Peyer's patch (tissue), 4 donors: ENCODE results near the gene PIK3C3. TPM values are rescaled to one million over a fixed set of nuclear protein-coding genes. Genes with fewer than 3 reads are reported as not detected.

Experiments used
- DNase-seq, 3 donors: peaks; one replicate each; pipeline ENCODE4 v3.0.0-alpha.2; 2017 to 2019
- H3K27ac ChIP-seq, 4 donors: fragments of 200-600 bp; sonication (generic); one replicate each; pipeline ENCODE4 v1.5.1; 2016 to 2019
- H3K27me3 ChIP-seq, 2 donors: fragments of 200-600 bp; sonication (generic); one replicate each; pipeline ENCODE4 v1.5.1; 2019
- H3K36me3 ChIP-seq, 3 donors: fragments of 200-600 bp; sonication (generic); one replicate each; pipeline ENCODE4 v1.5.1; 2016 to 2019
- H3K4me1 ChIP-seq, 4 donors: fragments of 200-600 bp; sonication (generic); one replicate each; pipeline ENCODE4 v1.5.1; 2016 to 2019
- H3K4me3 ChIP-seq, 4 donors: fragments of 200-600 bp; sonication (generic); 1 replicate in 3 of 4; 2 replicates in 1 of 4; pipeline ENCODE4 v1.5.1; 2016 to 2019; ENCODE audit warnings: mild to moderate bottlenecking in 1 of 4
- H3K9me3 ChIP-seq, 4 donors: fragments of 200-600 bp; sonication (generic); one replicate each; pipeline ENCODE4 v1.5.1; 2016 to 2019; ENCODE audit warnings: mild to moderate bottlenecking in 1 of 4
- CTCF ChIP-seq, 6 experiments: fragments of 450-650 bp in 4 of 6; fragments of 200-600 bp in 2 of 6; sonication (generic) in 1 of 6; IDR thresholded peaks; one replicate each; pipeline ENCODE4 v1.5.1; 2017 to 2019; ENCODE audit warnings: antibody characterized with exemption in 6 of 6, mild to moderate bottlenecking in 3 of 6, moderate library complexity in 1 of 6
- POLR2A ChIP-seq, 2 donors: fragments of 450-650 bp; IDR thresholded peaks; one replicate each; pipeline ENCODE4 v1.5.1; 2017; ENCODE audit warnings: antibody characterized with exemption in 2 of 2, mild to moderate bottlenecking in 2 of 2, moderate library complexity in 2 of 2
- total RNA-seq, 4 donors: library from RNA; depleted of rRNA; stranded (reverse); fragments of >200 nt; gene quantifications; one replicate each; pipeline ENCODE4 v1.1.0, GENCODE V29; 2016

Gene PIK3C3
- total RNA-seq, 4 donors from 2014 or later = 33.3 to 59.4 (median 39.5) TPM

DNA sequence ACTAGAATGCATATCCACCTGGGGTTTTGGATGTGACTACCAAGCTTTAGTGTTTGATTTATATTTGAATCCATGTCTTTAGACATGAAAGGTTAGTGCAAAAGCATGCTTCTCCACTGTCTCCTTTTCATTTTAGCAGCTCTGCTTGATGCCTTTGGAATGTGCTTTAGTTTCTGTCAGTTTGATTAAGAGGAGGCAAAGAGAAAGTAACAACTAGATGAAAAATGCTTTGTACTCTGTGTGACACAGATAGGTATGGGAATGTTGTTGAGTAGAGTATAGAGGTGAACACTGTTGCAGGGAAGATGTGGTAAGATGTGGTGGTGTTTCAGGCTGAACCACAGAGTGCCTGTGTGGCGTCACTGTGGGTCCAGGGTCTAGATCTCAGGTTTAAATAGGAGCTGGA, 19.8 kb downstream of the PIK3C3 start:
- Histone ChIP-seq H3K27ac (no peak overlapping the region), H3K4me1 (no peaks in the 10 kb centered on the region), H3K4me3 (no peak overlapping the region), H3K27me3 (no peaks in the 10 kb centered on the region), H3K9me3 (no peaks in the 10 kb centered on the region), H3K36me3 (peaks cover 0 to 25% (median 0%) of the 10 kb centered on the region in 3 donors)
- no peak for DNase-seq
- TF ChIP-seq POLR2A (IDR thresholded peaks at IDR 0.05) (no peak), CTCF (IDR thresholded peaks at IDR 0.05) (no peak)

DNA sequence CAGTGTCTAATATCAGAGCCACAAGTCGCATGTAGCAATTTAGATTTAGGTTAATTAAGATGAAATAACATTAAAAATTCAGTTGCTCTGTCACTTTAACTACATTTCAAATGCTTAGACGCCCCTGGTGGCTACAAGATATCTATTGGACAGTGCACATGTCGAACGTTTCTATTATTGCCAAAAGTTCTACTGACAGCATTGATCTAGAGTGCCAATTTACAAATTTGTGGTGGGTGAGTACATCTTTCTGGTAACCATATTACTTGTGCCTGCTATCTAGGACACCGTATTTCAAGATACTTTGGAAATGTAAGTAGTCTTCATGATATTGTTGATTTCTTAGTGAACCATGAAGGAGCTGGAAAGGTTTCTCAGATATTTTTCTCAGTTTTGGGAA, 20.2 kb downstream of the PIK3C3 start:
- H3K4me3 ChIP-seq = no peak overlapping the region
- no peaks in the 10 kb centered on the region for H3K9me3 ChIP-seq
- no peak for DNase-seq
- H3K27me3 ChIP-seq = no peaks in the 10 kb centered on the region
- TF ChIP-seq POLR2A (IDR thresholded peaks at IDR 0.05) = no peak
- TF ChIP-seq CTCF (IDR thresholded peaks at IDR 0.05) = no peak
- peaks cover 0 to 20% (median 0%) of the 10 kb centered on the region in 3 donors for H3K36me3 ChIP-seq
- no peak overlapping the region for H3K27ac ChIP-seq
- H3K4me1 ChIP-seq = no peaks in the 10 kb centered on the region

DNA sequence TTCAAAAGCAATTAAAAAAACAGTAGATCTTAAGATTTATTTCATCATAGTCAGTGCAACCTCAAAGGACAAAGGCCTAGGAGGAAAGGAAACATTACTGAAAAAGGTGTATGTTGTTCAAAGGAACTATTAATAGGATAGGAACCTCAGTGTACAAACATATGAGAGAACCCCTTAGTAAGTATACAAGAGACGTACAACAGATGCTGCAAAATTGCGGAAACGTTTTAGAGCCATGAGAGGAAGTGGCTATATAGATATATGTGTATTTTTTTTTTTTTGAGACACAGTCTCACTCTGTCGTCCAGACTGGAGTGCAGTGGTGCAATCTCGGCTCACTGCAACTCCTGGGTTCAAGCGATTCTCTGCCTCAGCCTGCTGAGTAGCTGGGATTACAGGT, 22.2 kb downstream of the PIK3C3 start:
- Histone ChIP-seq H3K4me1 (no peaks in the 10 kb centered on the region), H3K27ac (no peak overlapping the region), H3K4me3 (no peak overlapping the region), H3K27me3 (no peaks in the 10 kb centered on the region), H3K9me3 (no peaks in the 10 kb centered on the region), H3K36me3 (peaks cover 0 to 7% (median 0%) of the 10 kb centered on the region in 3 donors)
- no peak for TF ChIP-seq CTCF (IDR thresholded peaks at IDR 0.05)
- no peak for TF ChIP-seq POLR2A (IDR thresholded peaks at IDR 0.05)
- no peak for DNase-seq

DNA sequence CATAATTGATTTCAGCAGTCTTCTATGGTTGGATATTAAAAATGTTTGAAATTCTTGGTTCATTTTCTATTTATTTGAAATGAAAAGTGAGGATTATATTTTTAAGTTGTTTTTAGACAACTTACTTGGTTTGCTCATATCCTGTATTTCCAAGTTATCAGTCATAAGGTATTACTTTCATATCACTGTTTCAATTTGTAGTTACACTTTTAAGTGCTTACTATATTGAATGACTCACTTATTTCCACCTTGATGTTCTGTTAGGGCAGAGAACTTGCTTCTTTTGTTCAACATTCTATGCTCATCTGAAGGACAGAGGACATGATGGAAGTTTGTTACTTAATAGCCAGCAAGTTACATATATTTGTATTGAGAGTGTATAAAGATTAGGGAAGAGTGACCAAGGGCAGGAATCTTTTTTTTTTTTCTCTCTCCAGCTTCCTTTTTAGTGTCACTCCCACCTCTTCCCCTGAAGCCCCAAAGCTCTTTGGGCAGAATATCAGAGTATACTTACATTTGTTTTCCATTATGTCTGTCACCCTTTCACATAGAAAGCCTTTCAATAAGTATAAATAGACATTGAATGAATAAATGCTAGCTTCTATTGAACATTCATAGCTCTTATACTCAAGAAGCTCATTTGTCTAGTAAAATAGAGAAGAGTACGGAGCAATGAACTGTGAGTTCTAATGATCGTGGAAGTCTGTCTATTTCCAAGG, 28.1 kb downstream of the PIK3C3 start:
- no peaks in the 10 kb centered on the region for H3K27me3 ChIP-seq
- no peaks in the 10 kb centered on the region for H3K9me3 ChIP-seq
- no peak for DNase-seq
- H3K4me3 ChIP-seq = no peak overlapping the region
- peaks cover 0 to 13% (median 0%) of the 10 kb centered on the region in 3 donors for H3K36me3 ChIP-seq
- no peaks in the 10 kb centered on the region for H3K4me1 ChIP-seq
- H3K27ac ChIP-seq = no peak overlapping the region
- TF ChIP-seq CTCF (IDR thresholded peaks at IDR 0.05) = no peak
- TF ChIP-seq POLR2A (IDR thresholded peaks at IDR 0.05) = no peak

GRCh38 chr18:41985914-41986313, 30.9 kb downstream of the PIK3C3 start:
- Histone ChIP-seq H3K4me1 (no peaks in the 10 kb centered on the region), H3K27ac (no peak overlapping the region), H3K36me3 (peaks cover 0 to 19% (median 0%) of the 10 kb centered on the region in 3 donors), H3K27me3 (no peaks in the 10 kb centered on the region), H3K9me3 (no peaks in the 10 kb centered on the region), H3K4me3 (no peak overlapping the region)
- TF ChIP-seq POLR2A (IDR thresholded peaks at IDR 0.05) = no peak
- TF ChIP-seq CTCF (IDR thresholded peaks at IDR 0.05) = no peak
- DNase-seq = no peak
